T-helper 22 cell (primary cell): ENCODE data around the gene UBE2G2.

ENCODE experiments used
- DNase-seq: peaks from one replicate; pipeline ENCODE4 v3.0.0-alpha.2; 2020; ENCODE audit warnings: low read depth

UBE2G2 gene

DNA sequence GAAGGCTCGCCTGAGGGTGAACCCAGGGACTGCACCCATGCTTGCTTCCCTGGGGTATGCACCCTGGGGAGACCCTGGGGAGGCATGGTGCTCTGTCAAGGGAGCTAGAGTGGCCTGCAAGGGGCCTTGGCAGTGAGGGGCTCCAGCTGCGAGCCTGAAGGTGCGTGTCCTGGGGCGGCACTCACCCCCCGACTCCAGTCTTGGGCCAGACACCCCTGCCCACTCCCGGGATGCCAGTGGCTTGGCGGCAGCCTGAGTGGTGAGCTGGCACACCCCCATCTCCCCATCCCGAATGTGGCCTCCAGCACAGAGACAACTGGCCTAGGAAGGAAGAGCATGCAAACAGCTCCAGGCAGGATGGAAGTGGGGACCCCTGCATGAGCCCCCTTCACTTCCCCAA is 13.6 kb upstream of the UBE2G2 start:
- no peak for DNase-seq

DNA sequence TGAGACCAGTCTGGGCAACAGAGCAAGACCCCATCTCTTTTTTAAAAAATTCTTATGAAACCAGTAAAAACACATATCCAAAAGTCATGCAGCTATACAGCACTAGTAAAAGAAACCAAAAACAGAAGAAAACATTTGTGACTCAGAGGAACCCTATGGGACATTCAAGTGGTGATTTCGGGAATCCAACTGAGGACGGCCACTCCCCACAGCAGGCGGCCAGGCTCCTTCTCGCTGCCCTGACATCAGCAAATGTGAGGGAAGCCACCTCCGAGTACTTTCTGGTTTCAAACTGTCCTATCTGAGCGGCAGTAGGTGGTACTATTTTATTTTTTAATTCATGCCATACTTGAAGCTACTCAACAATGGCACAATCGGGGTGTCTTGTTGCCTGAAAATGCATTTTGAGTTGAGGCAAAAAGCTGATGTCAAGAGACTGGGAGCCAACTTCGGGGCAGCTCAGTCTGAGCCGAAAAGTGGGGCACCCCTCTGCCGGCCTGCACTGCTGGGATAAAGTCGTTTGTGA is 12.9 kb upstream of the UBE2G2 start:
- DNase-seq: no peak

DNA sequence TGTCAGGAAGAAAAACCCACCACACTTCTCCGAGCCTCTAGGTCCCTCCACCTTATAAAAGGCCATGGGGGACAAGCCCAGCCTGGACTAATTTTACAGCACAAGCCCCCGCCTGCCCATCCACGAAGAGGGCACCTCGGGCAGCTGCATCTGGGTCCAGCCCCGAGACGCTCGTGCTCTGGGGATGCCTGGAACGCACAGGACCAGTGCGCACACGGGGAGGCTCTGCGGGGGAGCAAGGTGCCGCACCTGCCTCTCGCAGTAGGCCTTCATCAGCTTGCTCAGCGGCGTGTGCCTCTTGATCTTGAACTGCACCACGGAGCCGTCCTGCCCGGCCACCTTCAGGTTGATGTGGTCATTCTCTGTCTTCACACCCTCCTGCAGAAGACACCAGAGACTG is 12.1 kb upstream of the UBE2G2 start:
- DNase-seq: no peak

DNA sequence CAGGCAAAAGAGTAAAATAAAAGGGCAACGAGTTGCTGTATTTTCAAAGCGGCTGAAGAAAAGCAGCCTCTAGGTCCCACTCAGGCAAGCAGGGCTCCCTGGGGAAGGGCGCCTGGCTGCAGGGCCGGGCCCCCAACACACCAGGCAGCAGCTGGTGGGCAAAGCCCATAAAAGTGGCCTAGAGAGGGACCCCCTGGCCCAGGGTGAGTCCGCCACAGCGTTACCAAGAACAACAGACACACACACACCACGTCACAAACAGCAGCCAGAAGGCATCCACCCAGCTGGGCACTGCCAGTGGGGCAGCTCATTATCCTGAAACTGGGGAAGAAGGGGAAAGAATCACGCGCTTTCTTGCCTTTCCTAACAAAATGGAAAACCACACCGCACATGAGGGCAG is 11.5 kb upstream of the UBE2G2 start:
- DNase-seq: no peak

DNA sequence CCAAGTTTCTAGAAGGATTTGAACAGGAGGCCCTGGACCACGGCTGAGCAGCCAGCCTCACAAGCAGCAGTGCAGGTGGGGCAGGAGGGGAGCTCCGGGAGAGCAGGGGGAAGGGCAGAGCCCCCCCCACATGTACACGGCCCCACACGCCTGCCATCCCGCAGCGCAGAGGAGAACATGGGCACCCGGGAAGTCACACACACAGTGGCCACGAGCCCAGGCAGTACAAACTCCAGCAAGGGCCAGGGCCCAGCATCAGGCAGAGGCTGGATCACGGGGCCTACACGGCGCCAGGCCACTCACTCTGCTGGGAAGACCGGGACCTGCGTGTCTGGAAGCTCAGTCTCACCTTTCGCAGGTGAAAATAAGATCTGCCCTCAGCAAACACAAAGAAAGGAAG is 11.0 kb upstream of the UBE2G2 start:
- DNase-seq: no peak

DNA sequence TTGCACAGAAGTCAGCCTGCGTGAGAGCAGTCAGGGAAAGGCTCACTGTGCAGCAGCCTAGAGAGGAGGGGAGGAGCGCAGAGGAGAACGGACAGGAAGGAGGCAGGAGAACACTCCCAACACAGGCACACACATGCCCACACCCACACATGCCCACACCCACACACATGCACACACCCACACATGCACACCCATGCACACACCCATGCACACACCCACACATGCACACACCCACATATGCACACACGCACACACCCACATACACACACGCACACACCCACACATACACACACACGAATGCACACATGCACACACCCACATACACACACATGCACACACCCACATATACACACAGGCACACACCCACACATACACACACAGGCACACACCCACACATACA is 9.2 kb upstream of the UBE2G2 start:
- DNase-seq: no peak

DNA sequence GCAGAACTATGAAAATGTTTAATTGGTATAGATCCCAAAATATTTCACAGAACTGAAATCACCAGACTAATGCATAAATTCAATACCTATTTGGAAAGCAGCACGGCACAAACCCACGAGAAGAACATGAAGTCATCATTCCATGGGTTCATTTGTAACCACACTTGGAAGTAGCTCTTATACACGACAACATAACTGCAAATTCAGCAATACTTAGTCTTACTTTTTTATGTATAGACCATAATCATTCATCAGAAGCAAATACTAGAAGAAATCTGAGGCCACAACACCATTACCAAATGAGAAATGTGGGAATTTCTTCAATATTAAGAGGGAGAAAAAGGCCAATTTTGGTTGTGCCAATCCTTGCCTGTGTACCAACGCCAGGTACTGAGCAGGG is 4.2 kb upstream of the UBE2G2 start:
- no peak for DNase-seq

DNA sequence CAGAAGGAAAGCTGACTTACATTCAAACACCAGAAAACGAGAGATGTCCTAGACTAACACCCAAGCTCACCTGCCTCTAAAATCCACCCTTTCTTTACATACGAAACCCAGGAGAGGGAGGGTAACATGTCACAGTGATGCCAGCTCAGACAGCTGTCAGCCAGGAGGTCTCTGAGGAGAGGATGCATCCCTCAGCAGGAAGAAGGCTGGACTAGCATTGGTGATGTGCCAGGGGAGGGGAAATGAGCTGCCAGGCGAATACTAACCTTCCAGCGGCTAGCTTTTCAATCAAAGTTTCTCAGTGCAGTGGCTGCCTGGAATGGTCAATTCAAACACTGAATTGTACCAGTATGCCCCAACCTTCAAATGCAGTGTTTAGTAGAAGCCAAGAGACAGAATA is 3.6 kb upstream of the UBE2G2 start:
- no peak for DNase-seq

DNA sequence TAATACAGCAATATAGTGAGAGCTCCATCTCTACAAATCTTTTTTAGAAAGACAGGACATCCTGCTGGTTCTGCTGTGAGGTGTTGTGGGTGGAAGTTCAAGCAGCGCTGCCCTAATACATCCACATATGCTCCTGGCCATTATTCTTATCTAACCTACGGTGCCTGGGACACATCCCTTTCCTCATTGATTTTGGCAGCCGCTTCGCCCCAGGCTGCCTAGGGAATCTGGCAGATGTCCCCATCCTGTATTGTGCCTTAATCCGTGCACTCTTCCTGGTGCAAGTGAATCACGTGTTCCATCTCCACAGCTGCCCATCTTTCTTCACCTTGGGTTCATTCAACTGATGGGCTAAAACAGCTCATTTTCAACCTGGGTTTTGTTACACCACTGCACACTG is 3.1 kb upstream of the UBE2G2 start:
- DNase-seq: no peak

DNA sequence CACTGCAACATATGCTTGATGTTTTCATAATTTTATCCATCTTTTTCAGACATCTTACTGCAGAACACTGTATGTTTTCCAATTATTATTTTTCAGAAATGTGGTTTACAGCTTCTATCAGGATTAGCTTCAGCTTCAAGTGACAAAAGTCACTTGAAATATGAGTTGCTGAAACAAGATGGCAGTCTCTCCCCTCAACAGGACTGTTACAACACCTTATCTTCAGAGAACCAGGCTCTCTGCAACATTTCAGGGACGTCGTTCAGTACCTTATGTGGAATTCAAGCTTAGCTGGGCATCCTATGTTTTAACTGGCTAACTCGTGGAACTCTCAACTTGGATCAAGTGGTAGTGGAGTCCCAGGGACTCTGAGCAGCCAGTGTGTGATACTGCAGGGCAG is 2.0 kb upstream of the UBE2G2 start:
- DNase-seq: no peak

DNA sequence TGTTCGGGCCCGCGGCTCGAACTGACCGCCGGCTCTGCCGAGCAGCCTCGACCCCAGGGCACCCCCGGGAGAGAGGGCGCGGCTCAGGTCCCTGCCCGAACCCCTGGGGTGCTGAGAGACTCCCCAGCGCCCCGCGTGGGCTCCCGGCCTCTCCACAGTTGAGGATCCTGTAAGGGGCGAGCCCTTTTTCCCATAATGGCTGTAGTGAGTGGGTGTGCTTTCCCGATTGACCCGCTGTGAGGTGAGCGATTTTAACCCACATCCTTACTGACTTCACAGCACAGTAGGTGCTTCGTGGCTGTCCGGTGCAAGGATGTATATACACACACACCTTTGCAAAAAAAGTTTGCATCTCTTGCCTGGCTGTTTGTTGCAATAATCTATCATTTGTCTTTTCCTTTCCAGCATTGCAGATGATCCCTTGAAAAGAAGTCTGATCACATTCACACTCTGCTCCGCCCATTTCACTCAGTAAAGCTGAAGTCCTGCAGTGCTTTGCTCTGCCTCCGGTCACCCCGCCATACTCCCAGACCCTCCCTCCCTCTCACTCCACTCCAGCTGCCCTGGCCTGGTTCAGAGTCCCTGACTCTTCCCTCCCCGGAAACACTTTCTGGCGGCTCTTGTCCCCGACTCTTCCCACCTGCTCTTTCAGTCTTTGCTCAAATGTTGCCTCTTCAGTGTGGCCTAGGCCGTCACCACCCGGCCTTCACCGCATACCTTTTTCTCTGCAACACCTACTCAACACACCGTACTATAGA is 955 bp upstream of the UBE2G2 start:
- no peak for DNase-seq

DNA sequence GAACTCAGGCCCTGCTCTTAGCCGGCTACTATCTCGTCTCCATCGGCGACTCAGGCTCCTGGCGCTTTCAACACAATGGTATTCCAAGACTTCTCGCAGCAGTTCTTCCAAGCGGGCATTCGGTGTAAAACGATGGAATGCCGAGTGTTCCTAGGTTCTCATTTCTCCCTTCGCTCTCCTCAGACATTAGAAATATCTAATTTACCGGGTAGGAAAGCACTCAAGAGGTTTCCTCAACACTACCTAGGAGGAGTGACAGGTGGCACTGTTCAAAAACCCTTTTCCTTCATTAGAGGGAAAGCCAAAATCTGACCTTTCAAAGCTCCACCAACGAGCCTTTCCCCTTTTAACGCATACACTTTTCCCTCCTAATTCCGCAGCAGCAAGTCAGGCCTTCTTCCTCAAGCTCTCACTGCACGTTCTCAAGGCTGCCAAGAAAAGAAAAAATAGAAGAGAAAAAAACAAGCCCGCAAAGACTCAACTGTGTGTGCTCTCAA is 601 bp downstream of the UBE2G2 start:
- no peak for DNase-seq

DNA sequence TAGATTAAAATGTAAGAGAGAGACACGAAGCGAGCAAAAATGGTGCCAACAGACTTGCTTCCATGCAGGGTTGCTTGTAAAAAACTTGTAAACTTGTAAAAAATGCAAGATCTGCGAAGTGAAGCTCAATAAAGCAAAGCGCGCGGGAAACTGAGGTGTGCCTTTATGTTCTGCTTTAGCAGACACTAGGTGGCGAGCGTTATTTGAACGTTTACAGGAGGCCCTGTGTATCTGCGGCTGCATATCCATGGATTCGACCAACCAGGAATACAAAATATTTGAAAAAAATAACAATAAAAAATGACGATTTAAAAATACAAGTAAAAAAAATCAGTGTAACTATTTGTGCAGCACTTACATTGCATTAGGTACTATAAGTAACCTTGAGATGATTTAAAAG is 1.5 kb downstream of the UBE2G2 start:
- DNase-seq: no peak

DNA sequence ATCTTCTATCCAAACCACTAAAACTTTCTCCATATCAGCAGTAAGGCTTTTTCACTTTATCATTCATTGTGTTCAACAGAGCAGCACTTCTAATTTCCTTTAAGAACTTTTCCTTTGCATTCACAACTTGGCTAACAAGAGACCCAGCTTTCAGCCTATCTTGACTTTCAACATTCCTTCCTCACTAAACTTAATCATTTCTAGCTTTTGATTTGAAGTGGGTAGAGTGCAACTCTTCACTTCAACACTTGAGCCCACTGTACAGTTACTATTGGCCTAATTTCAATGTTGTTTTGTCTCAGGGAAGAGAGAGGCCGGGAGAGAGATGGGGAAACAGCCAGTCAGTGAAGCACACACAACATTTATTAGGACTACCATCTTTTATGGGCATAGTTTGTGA is 2.0 kb downstream of the UBE2G2 start:
- no peak for DNase-seq

DNA sequence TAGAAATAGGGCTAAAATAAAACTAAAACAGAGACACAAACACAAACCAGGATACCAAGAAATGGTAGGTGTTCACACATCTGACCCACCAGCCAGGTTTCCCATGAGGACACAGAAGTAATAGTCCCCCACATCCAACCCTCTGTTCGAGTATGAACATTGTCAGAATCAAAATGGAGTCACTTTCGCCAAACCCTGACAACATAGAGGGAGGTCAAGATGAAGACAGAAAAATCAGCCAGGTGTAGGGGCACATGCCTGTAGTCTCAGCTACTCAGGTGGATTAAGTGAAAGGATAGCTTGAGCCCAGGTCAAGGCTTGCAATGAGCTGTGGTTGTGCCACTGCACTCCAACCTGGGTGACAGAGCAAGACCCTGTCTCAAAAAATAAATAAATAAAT is 3.8 kb downstream of the UBE2G2 start:
- no peak for DNase-seq

DNA sequence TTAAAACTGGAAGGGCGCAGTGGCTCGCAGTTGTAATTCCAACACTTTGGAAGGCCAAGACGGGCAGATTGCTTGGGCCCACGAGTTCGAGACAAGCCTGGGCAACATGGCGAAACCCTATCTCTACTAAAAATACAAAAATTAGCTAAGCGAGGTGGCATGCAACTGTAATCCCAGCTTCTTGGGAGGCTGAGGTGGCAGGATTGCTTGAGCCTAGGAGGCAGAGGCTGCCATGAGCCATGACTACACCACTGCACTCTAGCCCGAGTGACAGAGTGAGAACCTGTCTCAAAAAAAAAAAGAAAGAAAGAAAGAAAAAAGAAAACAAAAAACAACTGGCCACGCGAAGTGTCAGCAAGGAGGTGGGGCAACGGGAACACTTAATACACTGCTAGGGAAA is 6.3 kb downstream of the UBE2G2 start:
- DNase-seq: no peak

DNA sequence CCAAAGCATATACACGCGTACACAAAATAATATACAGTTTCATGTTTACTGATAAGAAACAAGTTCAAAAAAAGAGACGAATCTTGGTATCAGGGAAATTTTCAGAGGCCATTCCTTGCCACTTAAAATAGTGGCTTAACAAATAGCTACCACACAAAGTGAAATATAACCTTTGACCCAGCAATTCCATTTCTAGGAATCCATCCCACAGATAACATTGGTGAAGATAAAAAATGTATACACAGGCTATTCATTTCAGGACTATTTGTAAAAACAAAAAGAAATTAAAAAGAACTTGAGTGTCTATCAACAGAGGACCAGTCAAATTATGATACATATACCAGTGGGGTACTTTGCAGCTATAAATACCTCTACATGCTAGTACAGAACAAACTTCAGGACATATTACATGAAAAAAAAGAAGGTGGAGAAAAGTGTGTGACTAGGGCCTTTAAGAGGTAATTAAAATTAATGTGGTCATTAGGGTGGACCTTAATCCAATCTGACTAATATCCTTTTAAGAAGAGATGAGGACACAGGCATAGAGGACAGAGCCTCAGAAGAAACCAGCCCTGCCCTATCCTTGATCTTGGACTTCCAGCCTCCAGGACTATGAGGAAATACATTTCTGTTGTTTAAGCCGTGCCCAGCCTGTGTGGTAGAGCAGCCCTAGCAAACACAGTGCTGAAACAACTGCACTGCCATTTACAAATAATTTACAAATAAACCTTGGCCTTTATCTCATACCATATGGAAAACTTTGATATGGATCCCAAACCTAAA is 7.8 kb downstream of the UBE2G2 start:
- no peak for DNase-seq

DNA sequence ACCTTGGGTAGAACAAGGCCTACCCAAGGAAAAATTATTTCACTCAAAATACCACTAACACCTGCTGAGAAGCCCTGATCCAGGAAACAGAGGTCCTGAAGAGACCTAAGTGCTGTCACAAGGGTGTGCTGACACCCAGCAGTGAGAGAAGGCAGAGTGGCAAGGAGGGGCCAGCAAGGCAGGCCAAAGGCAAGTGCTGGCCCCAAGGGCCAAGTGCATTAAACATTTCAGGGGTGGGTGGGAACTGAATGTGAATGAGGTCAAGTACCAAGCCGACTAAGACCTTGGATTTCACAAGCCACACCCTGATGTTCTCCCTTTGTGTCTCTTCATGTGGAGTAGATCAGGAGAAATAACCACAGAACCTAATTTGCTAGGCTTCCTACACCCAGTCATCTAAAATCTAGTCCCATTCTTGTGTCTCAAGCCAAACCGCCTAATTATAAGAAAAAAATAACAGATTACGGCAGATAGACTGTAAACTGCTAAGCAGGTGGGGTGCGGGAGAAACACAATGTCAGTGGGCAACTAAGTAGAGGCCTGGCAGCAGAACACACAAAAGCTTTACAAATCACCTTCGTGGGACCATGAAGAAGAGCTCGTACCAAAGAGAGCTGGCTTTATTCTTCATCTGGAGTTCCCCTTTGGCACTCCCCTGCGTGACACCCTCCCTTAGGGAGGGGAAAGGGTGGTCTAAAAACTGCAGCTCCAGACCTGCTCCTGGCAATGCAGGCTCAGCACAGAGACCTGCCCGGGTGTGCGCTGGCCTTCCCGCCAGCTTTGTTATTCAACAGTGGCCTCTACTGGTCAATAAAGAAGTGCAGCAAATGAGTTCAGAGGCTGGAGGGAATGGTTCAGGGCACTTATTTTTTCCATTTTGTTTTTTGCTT is 8.7 kb downstream of the UBE2G2 start:
- DNase-seq: no peak

DNA sequence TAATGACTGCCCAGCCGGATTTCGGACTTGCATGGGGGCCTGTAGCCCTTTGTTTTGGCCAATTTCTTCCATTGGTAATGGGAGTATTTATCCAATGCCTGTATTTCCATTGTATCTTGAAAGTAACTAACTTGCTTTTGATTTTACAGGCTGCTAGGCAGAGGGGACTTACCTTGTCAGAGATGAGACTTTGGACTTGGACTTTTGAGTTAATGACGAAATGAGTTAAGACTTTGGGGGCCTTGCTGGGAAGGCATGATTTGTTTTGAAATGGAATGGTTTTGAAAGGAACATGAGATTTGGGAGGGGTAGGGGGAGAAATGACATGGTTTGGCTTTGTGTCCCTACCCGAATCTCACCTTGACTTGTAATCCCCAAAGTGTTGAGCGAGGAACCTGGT is 9.6 kb downstream of the UBE2G2 start:
- DNase-seq: no peak

DNA sequence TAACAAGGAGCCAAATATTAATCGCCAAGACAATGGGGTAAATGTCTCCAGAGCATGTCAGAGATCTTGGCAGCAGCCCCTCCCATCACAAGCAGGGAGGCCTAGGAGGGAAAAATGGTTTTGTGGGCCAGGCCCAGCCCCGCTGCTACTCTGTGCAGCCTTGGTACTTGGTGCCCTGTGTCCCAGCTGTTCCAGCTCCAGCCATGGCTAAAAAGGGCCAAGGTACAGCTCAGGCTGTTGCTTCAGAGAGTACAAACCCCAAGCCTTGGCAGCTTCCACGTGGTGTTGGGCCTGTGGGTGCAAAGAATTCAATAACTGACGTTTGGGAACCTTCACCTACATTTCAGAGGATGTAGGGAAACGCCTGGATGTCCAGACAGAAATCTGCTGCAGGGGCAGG is 10.4 kb downstream of the UBE2G2 start:
- no peak for DNase-seq

DNA sequence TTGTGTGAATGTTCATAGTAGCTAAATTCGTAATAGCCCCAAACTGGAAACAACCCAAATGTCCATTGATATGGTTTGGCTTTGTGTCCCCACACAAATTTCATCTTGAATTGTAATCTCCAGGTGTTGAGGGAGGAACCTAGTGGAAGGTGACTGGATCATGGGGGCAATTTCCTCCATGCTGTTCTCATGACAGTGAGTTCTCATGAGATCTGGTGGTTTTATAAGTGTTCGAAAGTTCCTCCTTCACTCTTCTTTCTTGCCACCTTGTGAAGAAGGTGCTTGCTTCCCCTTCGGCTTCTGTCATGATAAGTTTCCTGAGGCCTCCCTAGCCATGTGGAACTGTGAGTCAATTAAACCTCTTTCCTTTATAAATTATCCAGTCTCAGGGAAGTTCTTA is 11.3 kb downstream of the UBE2G2 start:
- DNase-seq: no peak

DNA sequence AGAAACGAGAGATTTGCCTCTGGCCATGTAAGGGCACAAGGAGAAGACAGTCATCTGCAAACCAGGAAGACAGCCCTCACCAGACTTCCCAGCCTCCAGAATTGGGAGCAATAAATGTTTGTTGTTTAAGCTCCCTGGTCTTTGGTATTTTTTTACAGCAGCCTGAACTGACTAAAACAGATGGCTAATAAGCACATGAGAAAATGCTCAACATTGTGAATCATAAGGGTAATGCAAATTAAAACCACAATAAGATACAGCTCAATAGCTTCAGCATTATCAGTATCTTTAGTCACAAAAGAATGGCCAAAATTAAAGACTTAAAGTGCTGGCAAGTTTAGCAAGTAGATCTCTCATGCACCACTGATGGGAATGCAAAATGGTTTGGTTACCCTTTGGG is 11.7 kb downstream of the UBE2G2 start:
- no peak for DNase-seq
